Gastroesophageal sphincter (tissue), 4 donors: Measurements from ENCODE around the gene PFKFB2. TPM values are rescaled to one million over a fixed set of nuclear protein-coding genes. Genes with fewer than 3 reads are reported as not detected.

Experiments
- ATAC-seq: fragments of 150-250 bp; one replicate; pipeline ENCODE4 v1.9.1; 2016; ENCODE audit warnings: mild to moderate bottlenecking, moderate library complexity
- H3K27ac ChIP-seq, 4 donors: fragments of 200-600 bp; sonication (generic) in 3 of 4; 1 replicate in 3 of 4; 2 replicates in 1 of 4; pipeline ENCODE4 v1.5.1; 2016 to 2019
- H3K27me3 ChIP-seq: fragments of 200-600 bp; sonication (generic); one replicate; pipeline ENCODE4 v1.5.1; 2019
- H3K36me3 ChIP-seq, 2 donors: fragments of 200-600 bp; sonication (generic); one replicate each; pipeline ENCODE4 v1.5.1; 2019; ENCODE audit warnings: control low read depth in 1 of 2
- H3K4me1 ChIP-seq, 3 donors: fragments of 200-600 bp; sonication (generic); 1 replicate in 2 of 3; 2 replicates in 1 of 3; pipeline ENCODE4 v1.5.1; 2016 to 2019; ENCODE audit warnings: control low read depth in 2 of 3
- H3K4me3 ChIP-seq, 2 donors: fragments of 200-600 bp; sonication (generic); one replicate each; pipeline ENCODE4 v1.5.1; 2019; ENCODE audit warnings: mild to moderate bottlenecking in 1 of 2, moderate library complexity in 1 of 2
- H3K9me3 ChIP-seq, 3 donors: fragments of 200-600 bp; sonication (generic); one replicate each; pipeline ENCODE4 v1.5.1; 2017 to 2019; ENCODE audit warnings: control low read depth in 2 of 3
- EP300 ChIP-seq: sonication (generic); formaldehyde crosslinking; IDR thresholded peaks from one replicate; pipeline ENCODE4 v1.6.1; 2017; ENCODE audit warnings: antibody characterized with exemption, mild to moderate bottlenecking
- POLR2A ChIP-seq, 2 donors: fragments of 450-650 bp; IDR thresholded peaks; one replicate each; pipeline ENCODE4 v1.6.1; 2017; ENCODE audit warnings: antibody characterized with exemption in 2 of 2, mild to moderate bottlenecking in 2 of 2, moderate library complexity in 1 of 2
- POLR2AphosphoS5 ChIP-seq: sonication (generic); formaldehyde crosslinking; IDR thresholded peaks from one replicate; pipeline ENCODE4 v1.6.1; 2017; ENCODE audit warnings: antibody characterized with exemption
- WGBS, 2 donors: methylation state at CpG; one replicate each; pipeline ENCODE4 v1.1.5; 2018; ENCODE audit warnings: low coverage in 1 of 2; 5-methylcytosine and 5-hydroxymethylcytosine counted together
- total RNA-seq, 4 donors: library from RNA; depleted of rRNA; stranded (reverse); fragments of >200 nt; gene quantifications; one replicate each; pipeline ENCODE4 v1.1.0, GENCODE V29; 2016
- TF ChIP-seq, protein P1 (sequence below), 4 experiments: fragments of 200-600 bp in 2 of 4; fragments of 450-650 bp in 2 of 4; sonication (generic) in 1 of 4; IDR thresholded peaks; one replicate each; pipeline ENCODE4 v1.5.1; 2017 to 2019; ENCODE audit warnings: antibody characterized with exemption in 4 of 4, mild to moderate bottlenecking in 2 of 4, moderate library complexity in 2 of 4

The PFKFB2 gene
- total RNA-seq, 4 donors from 2014 or later, result 3.4 to 6.7 (median 5.3) TPM

DNA sequence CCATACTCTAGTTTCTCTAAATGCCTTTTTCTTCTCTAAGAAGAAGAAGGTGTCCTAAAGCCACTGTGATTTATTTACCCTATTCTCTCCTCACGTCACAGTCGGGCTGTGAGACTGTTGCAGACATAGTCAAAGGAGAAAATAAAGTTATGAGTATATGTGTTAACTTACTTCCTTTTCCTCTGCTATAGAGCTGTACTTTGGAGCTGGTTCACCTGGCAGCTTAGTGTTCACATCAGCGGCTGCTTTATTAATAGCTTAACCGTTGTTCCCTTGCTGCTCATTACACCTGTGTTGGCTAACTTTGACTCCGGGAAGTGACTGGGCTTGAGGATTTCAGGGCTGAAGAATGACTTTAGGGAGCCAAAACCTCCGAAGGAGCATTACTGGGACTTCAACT, 3.6 kb downstream of the PFKFB2 start:
- Histone ChIP-seq H3K4me1 (peaks cover 0 to 20% (median 5%) of the 10 kb centered on the region in 3 donors), H3K36me3 (peaks cover 0 to 29% of the 10 kb centered on the region in 2 donors), H3K27me3 (no peaks in the 10 kb centered on the region), H3K4me3 (no peak overlapping the region), H3K27ac (no peak overlapping the region), H3K9me3 (no peaks in the 10 kb centered on the region)
- 85 to 87% methylated on average over 3 to 4 of the region's 6 CpGs for WGBS, 2 donors
- no peak for ATAC-seq
- TF ChIP-seq EP300 (no peak), POLR2AphosphoS5 (no peak), POLR2A (IDR thresholded peaks at IDR 0.05) (no peak)
- TF ChIP-seq, protein P1, sequence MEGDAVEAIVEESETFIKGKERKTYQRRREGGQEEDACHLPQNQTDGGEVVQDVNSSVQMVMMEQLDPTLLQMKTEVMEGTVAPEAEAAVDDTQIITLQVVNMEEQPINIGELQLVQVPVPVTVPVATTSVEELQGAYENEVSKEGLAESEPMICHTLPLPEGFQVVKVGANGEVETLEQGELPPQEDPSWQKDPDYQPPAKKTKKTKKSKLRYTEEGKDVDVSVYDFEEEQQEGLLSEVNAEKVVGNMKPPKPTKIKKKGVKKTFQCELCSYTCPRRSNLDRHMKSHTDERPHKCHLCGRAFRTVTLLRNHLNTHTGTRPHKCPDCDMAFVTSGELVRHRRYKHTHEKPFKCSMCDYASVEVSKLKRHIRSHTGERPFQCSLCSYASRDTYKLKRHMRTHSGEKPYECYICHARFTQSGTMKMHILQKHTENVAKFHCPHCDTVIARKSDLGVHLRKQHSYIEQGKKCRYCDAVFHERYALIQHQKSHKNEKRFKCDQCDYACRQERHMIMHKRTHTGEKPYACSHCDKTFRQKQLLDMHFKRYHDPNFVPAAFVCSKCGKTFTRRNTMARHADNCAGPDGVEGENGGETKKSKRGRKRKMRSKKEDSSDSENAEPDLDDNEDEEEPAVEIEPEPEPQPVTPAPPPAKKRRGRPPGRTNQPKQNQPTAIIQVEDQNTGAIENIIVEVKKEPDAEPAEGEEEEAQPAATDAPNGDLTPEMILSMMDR (IDR thresholded peaks at IDR 0.05), result no peak

DNA sequence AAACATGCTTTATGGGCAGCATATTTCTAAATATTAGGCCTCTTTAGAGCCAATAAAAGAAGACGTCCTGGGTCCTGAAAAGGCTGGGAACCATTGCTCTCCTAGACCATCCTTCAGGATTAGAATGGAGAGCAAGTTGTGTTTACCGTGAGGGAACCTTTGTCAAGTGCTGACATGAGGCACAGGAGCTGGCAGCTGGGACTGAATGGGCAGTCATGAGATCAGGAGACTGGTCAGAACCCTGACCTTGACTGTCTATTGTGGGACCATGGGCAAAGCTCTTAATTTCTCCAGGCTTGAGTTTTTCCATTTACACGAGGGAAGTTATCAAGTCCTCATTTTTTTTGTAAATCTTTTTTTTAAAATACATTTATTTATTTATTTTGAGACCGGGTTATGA, 5.2 kb downstream of the PFKFB2 start:
- no peak for TF ChIP-seq POLR2A (IDR thresholded peaks at IDR 0.05)
- WGBS, 2 donors, result 74 to 83% methylated on average over 1 to 4 of the region's 4 CpGs
- H3K36me3 ChIP-seq, result peaks cover 0 to 44% of the 10 kb centered on the region in 2 donors

DNA sequence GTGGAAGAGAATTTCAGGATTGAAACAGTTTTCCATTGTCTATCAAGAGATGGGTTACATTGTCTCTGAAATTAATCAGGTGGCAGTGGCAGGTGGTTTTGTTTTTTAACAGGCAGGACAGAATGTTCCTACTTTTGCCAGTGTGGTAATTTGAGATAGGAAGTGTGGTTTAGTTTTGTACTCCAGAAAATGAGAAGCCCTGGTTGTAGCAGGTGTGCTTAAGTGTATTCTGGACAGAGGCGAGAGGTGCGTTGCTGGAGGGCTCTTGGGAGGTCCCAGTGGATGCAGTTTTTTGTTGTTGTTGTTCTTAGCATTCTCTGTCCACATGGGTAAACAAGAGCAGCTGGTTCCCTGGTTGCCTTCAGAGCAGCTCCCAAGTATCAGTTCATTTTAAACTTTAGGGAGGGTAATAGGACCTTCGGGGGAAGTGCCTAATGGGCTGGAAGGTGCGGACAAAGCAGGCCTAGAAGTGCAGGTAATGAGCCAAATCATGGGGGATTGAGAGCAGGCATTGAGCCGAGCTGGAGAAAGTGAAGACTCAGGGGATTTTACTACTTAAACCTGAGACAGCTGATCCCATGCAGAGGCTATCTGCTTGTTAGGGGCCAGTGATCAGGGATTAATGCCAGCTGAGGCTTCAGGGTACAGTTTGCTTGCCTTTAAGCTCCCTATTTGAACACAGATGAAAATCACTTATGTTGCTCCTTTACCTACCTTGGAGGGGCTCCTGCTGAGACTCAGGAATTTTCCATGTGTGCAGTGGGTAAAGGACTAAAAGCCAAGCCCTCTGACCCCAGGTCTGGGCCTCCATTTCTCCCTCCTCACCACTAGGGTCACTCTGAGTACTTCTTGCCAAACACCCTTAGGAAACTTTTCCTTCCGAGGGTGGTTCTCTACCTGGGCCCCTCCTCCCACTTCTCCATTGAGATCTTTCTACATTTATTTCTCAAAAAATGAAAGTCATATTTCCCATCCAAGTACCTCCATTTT, 6.1 kb downstream of the PFKFB2 start:
- Histone ChIP-seq H3K27me3 (no peaks in the 10 kb centered on the region), H3K4me3 (no peak overlapping the region), H3K9me3 (no peaks in the 10 kb centered on the region), H3K4me1 (peaks cover 0 to 1% (median 0%) of the 10 kb centered on the region in 3 donors), H3K36me3 (peaks cover 0 to 54% of the 10 kb centered on the region in 2 donors), H3K27ac (no peak overlapping the region)
- TF ChIP-seq POLR2A (IDR thresholded peaks at IDR 0.05), result no peak
- no peak for TF ChIP-seq POLR2AphosphoS5
- TF ChIP-seq, protein P1 (IDR thresholded peaks at IDR 0.05), result no peak
- no peak for TF ChIP-seq EP300
- ATAC-seq, result no peak
- 76% methylated on average over 6 of the region's 6 CpGs; no CpG with 5 or more reads in 1 of the 2 donors for WGBS, 2 donors

More for the DNA sequence above, 5.2 kb downstream of the PFKFB2 start:
- H3K27ac ChIP-seq, result no peak overlapping the region
- H3K4me3 ChIP-seq, result no peak overlapping the region
- peaks cover 0 to 10% (median 0%) of the 10 kb centered on the region in 3 donors for H3K4me1 ChIP-seq
- no peak for ATAC-seq
- H3K27me3 ChIP-seq, result no peaks in the 10 kb centered on the region
- no peaks in the 10 kb centered on the region for H3K9me3 ChIP-seq

DNA sequence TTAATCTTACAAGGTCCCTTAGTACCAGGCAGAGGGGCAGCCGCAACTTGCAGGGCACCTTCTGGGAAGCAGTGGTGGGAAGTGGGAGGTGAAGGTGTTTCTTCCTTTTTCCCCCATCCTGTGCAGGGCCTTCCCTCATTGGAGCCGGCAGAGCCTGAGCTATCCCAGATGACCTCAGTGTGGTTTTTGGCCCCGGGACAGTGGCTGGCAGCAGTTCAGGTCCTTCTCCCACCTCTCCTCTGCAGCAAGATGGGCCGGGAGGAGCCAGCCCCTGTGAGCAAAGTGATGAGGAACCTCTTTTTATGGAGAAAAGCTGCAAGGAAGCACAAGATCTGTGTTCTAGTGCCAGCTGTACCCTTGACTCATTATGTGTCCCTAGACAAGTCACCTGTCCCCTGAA, 6.8 kb downstream of the PFKFB2 start:
- H3K36me3 ChIP-seq, result peaks cover 0 to 61% of the 10 kb centered on the region in 2 donors
- H3K27me3 ChIP-seq, result no peaks in the 10 kb centered on the region
- TF ChIP-seq, protein P1 (IDR thresholded peaks at IDR 0.05), result no peak
- TF ChIP-seq POLR2A (IDR thresholded peaks at IDR 0.05) (no peak), POLR2AphosphoS5 (no peak), EP300 (no peak)
- H3K4me1 ChIP-seq, result no peaks in the 10 kb centered on the region
- ATAC-seq, result no peak
- no CpG with 5 or more reads among the region's 4 CpGs for WGBS, 2 donors
- H3K27ac ChIP-seq, result no peak overlapping the region
- no peaks in the 10 kb centered on the region for H3K9me3 ChIP-seq
- no peak overlapping the region for H3K4me3 ChIP-seq

DNA sequence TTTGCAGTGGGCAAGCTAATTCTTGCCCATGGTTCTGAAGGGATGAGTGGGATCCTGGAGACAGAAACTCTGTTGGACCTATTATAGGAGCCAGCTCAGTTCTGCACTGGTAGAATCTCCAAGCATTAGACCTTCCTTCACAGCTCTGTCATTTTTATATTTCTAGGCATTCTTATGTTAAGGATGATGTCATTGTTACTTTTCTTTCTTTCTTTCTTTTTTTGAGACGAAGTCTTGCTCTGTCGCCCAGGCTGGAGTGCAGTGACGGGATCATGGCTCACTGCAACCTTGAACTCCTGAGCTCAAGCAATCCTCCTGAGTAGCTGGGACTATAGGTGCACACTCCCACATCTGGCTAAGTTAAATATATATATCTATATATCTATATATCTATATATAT, 7.5 kb downstream of the PFKFB2 start:
- Histone ChIP-seq H3K27ac (no peak overlapping the region), H3K4me1 (no peaks in the 10 kb centered on the region), H3K9me3 (no peaks in the 10 kb centered on the region), H3K4me3 (no peak overlapping the region), H3K36me3 (peaks cover 0 to 68% of the 10 kb centered on the region in 2 donors), H3K27me3 (no peaks in the 10 kb centered on the region)
- no peak for ATAC-seq
- TF ChIP-seq POLR2AphosphoS5 (no peak), EP300 (no peak), POLR2A (IDR thresholded peaks at IDR 0.05) (no peak)
- TF ChIP-seq, protein P1 (IDR thresholded peaks at IDR 0.05), result no peak
- WGBS, 2 donors, result 64 to 100% methylated on average over 3 of the region's 3 CpGs
